CD4-positive, alpha-beta T cell (primary cell): Measurements from ENCODE around the gene MRPL28. TPM values are rescaled to one million over a fixed set of nuclear protein-coding genes. Genes with fewer than 3 reads are reported as not detected.

Source experiments
- ATAC-seq: fragments of 200-7000 bp; cut with Tn5 transposase; one replicate; pipeline ENCODE4 v1.10.0; 2022; ENCODE audit warnings: mild to moderate bottlenecking; ENCODE audit not compliant: poor library complexity
- CTCF ChIA-PET: fragments of 350-600 bp; sonication (Branson Sonifier 250); formaldehyde crosslinking; loops from one replicate; lab custom pipeline; 2021; ENCODE audit warnings: antibody characterized with exemption, inconsistent platforms; lab: Charles Lee
- POLR2A ChIA-PET: fragments of 350-600 bp; sonication (Branson Sonifier 250); formaldehyde crosslinking; loops from one replicate; lab custom pipeline; 2021; ENCODE audit warnings: antibody characterized with exemption, inconsistent platforms; lab: Charles Lee
- DNase-seq, 14 experiments: peaks; one replicate each; pipeline ENCODE4 v3.0.0-alpha.2; 2013 to 2020; ENCODE audit warnings: mixed read lengths in 2 of 14
- H3K27ac ChIP-seq, 2 donors: one replicate each; pipeline versions ENCODE4 v1.5.1 to v1.7.0; 2013; ENCODE audit warnings: low read length in 2 of 2, low read depth in 1 of 2, mild to moderate bottlenecking in 1 of 2
- H3K27me3 ChIP-seq, 2 experiments: 1 replicate in 1 of 2; 2 replicates in 1 of 2; pipeline versions ENCODE4 v1.6.1 to v1.7.0; 2013; ENCODE audit warnings: low read length in 2 of 2, control low read depth in 1 of 2, mild to moderate bottlenecking in 1 of 2, moderate library complexity in 1 of 2; ENCODE audit not compliant: insufficient read depth in 2 of 2, control insufficient read depth in 1 of 2
- H3K36me3 ChIP-seq: one replicate; pipeline ENCODE4 v1.6.1; 2013; ENCODE audit warnings: low read length, control low read depth; ENCODE audit not compliant: insufficient read depth
- H3K4me1 ChIP-seq: one replicate; pipeline ENCODE4 v1.6.1; 2013; ENCODE audit warnings: low read length, control low read depth; ENCODE audit not compliant: insufficient read depth
- H3K4me3 ChIP-seq: one replicate; pipeline ENCODE4 v1.5.1; 2013; ENCODE audit warnings: mild to moderate bottlenecking, low read length, moderate library complexity
- H3K9me3 ChIP-seq, 2 experiments: 1 replicate in 1 of 2; 2 replicates in 1 of 2; pipeline versions ENCODE4 v1.6.1 to v1.7.0; 2013; ENCODE audit warnings: low read length in 2 of 2, mild to moderate bottlenecking in 2 of 2, control low read depth in 1 of 2, moderate library complexity in 1 of 2; ENCODE audit not compliant: control insufficient read depth in 1 of 2, insufficient read depth in 1 of 2
- H3K27ac Mint-ChIP-seq: one replicate; pipeline ENCODE4 v1.8.0; 2020; ENCODE audit warnings: mixed read lengths
- H3K27me3 Mint-ChIP-seq: one replicate; pipeline ENCODE4 v1.8.0; 2021; ENCODE audit warnings: mixed read lengths
- H3K36me3 Mint-ChIP-seq: one replicate; pipeline ENCODE4 v1.8.0; 2021; ENCODE audit warnings: low read depth, mixed read lengths
- H3K4me1 Mint-ChIP-seq: one replicate; pipeline ENCODE4 v1.8.0; 2021; ENCODE audit warnings: low read depth, mixed read lengths
- H3K4me3 Mint-ChIP-seq: one replicate; pipeline ENCODE4 v1.8.0; 2020; ENCODE audit warnings: mild to moderate bottlenecking, mixed read lengths
- H3K9me3 Mint-ChIP-seq: one replicate; pipeline ENCODE4 v1.8.0; 2020; ENCODE audit warnings: mixed read lengths
- intact Hi-C, 2 experiments: fragments of 100-400 bp; cut with DNase I in 1 of 2; cut with micrococcal nuclease in 1 of 2; formaldehyde crosslinking; loops; one replicate each; pipeline versions ENCODE4 v1.15.1 to v1.9.0; 2023 to 2025; cut with DNase I, micrococcal nuclease
- total RNA-seq, 174 experiments: library from RNA in 2 of 174; stranded (reverse) in 2 of 174; gene quantifications; one replicate each; pipeline ENCODE4 v1.2.3 and lab custom pipeline; 2021 to 2026
- TF ChIP-seq, protein P1 (sequence below): fragments of 200-600 bp; IDR thresholded peaks from one replicate; pipeline ENCODE4 v1.8.0; 2022; ENCODE audit warnings: antibody characterized with exemption, mild to moderate bottlenecking

Gene MRPL28
- total RNA-seq, 2 experiments from 2014 or later, result 19.6 to 19.7 TPM

DNA sequence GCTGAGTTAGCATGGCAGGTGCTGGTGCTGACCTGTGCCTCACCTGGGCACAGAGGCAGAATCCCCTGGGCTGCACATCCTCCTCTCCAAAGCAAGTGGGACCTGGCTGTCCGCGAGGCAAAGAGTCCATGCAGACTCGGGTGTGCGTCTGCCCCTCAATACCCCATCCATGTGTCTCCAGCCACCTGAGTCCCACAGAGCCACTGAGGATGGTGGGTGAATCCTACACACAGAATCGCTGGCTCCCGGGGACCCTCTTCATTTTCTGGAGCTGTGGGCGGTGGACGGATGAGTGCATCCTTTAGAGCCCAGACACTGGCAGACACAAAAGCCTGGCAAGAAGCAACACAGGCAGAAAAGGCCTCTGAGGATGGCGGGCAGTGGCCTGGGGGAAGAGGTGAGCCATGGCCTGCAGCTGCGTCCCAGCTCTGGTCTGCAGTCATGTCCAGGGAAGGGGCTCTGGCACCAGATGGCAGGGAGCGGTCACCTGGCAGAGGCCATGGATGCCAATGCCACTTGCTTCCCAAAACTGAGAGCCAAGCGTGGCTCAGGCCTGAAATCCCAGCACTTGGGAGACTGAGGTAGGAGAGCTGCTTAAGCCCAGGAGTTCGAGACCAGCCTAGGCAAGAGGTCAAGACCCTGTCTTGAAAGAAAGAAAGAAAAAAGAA is 47.7 kb downstream of the MRPL28 start:
- no peak overlapping the region for H3K27ac ChIP-seq
- Mint-ChIP-seq H3K27me3 (no peaks in the 10 kb centered on the region), H3K4me1 (peaks cover 74% of the 10 kb centered on the region), H3K27ac (peak overlapping the region; percentile 90), H3K9me3 (no peaks in the 10 kb centered on the region), H3K4me3 (peak overlapping the region; percentile 54), H3K36me3 (peaks cover 16% of the 10 kb centered on the region)
- ChIA-PET POLR2A (interaction anchor here (1.4 kb wide), 1 partner anchor 15 kb away, joined by 3 read pairs; no protein-coding TSS in a partner anchor), CTCF (no interaction called here)
- ATAC-seq, result no peak
- peaks cover 17% of the 10 kb centered on the region for H3K36me3 ChIP-seq
- no peaks in the 10 kb centered on the region for H3K27me3 ChIP-seq
- DNase-seq, result no peak
- intact Hi-C loops, result no loop called here
- peaks cover 81% of the 10 kb centered on the region for H3K4me1 ChIP-seq
- TF ChIP-seq, protein P1, sequence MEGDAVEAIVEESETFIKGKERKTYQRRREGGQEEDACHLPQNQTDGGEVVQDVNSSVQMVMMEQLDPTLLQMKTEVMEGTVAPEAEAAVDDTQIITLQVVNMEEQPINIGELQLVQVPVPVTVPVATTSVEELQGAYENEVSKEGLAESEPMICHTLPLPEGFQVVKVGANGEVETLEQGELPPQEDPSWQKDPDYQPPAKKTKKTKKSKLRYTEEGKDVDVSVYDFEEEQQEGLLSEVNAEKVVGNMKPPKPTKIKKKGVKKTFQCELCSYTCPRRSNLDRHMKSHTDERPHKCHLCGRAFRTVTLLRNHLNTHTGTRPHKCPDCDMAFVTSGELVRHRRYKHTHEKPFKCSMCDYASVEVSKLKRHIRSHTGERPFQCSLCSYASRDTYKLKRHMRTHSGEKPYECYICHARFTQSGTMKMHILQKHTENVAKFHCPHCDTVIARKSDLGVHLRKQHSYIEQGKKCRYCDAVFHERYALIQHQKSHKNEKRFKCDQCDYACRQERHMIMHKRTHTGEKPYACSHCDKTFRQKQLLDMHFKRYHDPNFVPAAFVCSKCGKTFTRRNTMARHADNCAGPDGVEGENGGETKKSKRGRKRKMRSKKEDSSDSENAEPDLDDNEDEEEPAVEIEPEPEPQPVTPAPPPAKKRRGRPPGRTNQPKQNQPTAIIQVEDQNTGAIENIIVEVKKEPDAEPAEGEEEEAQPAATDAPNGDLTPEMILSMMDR, result no peak
- no peaks in the 10 kb centered on the region for H3K9me3 ChIP-seq
- H3K4me3 ChIP-seq, result no peak overlapping the region

DNA sequence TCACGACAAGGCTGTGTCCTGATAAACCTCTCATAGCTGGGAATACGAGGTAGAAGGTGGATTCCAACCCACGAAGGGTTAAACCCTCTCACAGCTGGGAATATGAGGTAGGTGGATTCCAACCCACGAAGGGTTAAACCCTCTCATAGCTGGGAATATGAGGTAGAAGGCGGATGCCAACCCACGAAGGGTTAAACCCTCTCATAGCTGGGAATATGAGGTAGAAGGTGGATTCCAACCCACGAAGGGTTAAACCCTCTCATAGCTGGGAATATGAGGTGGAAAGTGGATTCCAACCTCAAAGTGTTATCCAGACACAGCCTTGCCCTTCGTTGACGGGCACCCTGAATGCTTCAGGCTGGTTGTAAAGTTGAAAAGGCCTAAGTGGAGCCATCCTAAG is 48.8 kb downstream of the MRPL28 start:
- Histone ChIP-seq H3K9me3 (no peaks in the 10 kb centered on the region), H3K36me3 (peaks cover 25% of the 10 kb centered on the region), H3K27me3 (no peaks in the 10 kb centered on the region), H3K27ac (peak overlapping the region in 1 of 2 donors; percentile 23), H3K4me3 (no peak overlapping the region), H3K4me1 (peaks cover 78% of the 10 kb centered on the region)
- intact Hi-C loops, result no loop called here
- H3K4me1 Mint-ChIP-seq, result peaks cover 69% of the 10 kb centered on the region
- H3K36me3 Mint-ChIP-seq, result peaks cover 14% of the 10 kb centered on the region
- ChIA-PET CTCF (interaction anchor here (0.8 kb wide), 1 partner anchor 24 kb away, joined by 3 read pairs; no protein-coding TSS in a partner anchor), POLR2A (interaction anchor here (1.4 kb wide), 2 partner anchors 16 to 31 kb away, joined by 3 to 4 read pairs; no protein-coding TSS in a partner anchor)
- no peak for ATAC-seq
- H3K4me3 Mint-ChIP-seq, result peak overlapping the region; percentile 62
- TF ChIP-seq, protein P1, result no peak
- no peaks in the 10 kb centered on the region for H3K9me3 Mint-ChIP-seq
- DNase-seq, result no peak
- H3K27me3 Mint-ChIP-seq, result no peaks in the 10 kb centered on the region
- peak overlapping the region; percentile 90 for H3K27ac Mint-ChIP-seq

DNA sequence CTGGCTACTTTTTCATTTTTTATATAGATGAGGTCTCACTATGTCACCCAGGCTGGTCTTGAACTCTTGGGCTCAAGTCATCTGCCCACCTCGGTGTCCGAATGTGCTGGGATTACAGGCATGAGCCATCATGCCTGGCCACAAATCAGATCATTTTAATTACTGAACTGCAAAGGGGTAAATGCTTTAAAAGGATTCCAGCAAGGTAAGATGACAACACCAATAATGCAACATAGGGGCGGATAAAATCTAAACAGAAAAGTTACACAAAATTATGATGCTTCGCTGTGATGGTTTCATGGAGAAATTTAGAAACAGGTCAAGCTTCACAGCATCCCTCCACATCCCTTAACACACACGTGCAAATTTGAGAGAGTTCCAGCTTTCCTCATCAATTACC is 50.1 kb downstream of the MRPL28 start:
- peaks cover 65% of the 10 kb centered on the region for H3K4me1 Mint-ChIP-seq
- TF ChIP-seq, protein P1, result no peak
- no peaks in the 10 kb centered on the region for H3K27me3 Mint-ChIP-seq
- H3K27me3 ChIP-seq, result no peaks in the 10 kb centered on the region
- H3K9me3 ChIP-seq, result no peaks in the 10 kb centered on the region
- no peak overlapping the region for H3K27ac ChIP-seq
- POLR2A ChIA-PET, result no interaction called here
- intact Hi-C loops, result no loop called here
- no peak for DNase-seq
- peak overlapping the region; percentile 48 for H3K27ac Mint-ChIP-seq
- H3K4me3 Mint-ChIP-seq, result peak overlapping the region; percentile 35
- peaks cover 27% of the 10 kb centered on the region for H3K36me3 ChIP-seq
- no peak for ATAC-seq
- no peak overlapping the region for H3K4me3 ChIP-seq
- no peaks in the 10 kb centered on the region for H3K9me3 Mint-ChIP-seq
- CTCF ChIA-PET, result no interaction called here
- H3K4me1 ChIP-seq, result peaks cover 66% of the 10 kb centered on the region
- H3K36me3 Mint-ChIP-seq, result peaks cover 16% of the 10 kb centered on the region
